ENCODE measurements around the gene STAB1. TPM values are rescaled to one million over a fixed set of nuclear protein-coding genes. Genes with fewer than 3 reads are reported as not detected.

Gene STAB1
- total RNA-seq, 1 donor from 2014 or later, result 0.42 TPM

DNA sequence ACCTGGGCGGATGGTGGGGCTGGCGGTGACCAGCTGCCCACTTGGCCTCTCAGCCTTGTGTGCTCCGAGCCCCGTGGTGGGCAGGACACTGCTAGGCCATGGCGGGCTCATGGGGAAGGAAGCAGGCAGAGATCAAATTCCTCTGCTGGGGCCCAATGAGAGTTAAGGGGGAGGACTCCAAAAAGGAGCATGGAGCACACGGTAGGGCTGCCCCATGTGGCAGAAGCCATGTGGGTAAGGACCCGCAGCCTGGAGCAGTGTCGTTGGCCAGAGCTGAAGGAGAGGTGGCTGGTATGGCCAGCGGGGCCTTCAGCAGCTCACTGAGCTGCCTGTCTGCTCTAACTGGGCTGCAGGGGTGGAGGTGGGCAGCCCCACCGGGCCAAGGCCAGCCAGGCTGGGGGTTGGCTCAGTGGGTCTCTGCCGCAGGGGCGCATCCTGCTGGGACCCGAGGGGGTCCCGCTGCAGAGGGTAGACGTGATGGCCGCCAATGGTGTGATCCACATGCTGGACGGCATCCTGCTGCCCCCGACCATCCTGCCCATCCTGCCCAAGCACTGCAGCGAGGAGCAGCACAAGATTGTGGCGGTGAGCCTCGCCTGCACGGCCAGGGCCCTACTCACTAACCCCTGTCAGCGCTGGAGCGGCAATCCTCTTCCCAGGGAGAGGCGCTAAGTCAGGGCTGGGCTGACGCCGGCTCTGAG, 11.3 kb downstream of the STAB1 start:
- no peaks in the 10 kb centered on the region for H3K27me3 ChIP-seq (ENCODE audit: control insufficient read depth, insufficient read depth, low read length)
- no peaks in the 10 kb centered on the region for H3K36me3 ChIP-seq (ENCODE audit: control insufficient read depth, insufficient read depth, low read length)
- no peak for DNase-seq (ENCODE audit: low read depth)
- H3K4me3 ChIP-seq (ENCODE audit: low read depth, low read length), result no peak overlapping the region
- TF ChIP-seq, protein P1, sequence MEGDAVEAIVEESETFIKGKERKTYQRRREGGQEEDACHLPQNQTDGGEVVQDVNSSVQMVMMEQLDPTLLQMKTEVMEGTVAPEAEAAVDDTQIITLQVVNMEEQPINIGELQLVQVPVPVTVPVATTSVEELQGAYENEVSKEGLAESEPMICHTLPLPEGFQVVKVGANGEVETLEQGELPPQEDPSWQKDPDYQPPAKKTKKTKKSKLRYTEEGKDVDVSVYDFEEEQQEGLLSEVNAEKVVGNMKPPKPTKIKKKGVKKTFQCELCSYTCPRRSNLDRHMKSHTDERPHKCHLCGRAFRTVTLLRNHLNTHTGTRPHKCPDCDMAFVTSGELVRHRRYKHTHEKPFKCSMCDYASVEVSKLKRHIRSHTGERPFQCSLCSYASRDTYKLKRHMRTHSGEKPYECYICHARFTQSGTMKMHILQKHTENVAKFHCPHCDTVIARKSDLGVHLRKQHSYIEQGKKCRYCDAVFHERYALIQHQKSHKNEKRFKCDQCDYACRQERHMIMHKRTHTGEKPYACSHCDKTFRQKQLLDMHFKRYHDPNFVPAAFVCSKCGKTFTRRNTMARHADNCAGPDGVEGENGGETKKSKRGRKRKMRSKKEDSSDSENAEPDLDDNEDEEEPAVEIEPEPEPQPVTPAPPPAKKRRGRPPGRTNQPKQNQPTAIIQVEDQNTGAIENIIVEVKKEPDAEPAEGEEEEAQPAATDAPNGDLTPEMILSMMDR (IDR thresholded peaks at IDR 0.05; ENCODE audit: insufficient read depth, low read length, poor library complexity, severe bottlenecking), result no peak

DNA sequence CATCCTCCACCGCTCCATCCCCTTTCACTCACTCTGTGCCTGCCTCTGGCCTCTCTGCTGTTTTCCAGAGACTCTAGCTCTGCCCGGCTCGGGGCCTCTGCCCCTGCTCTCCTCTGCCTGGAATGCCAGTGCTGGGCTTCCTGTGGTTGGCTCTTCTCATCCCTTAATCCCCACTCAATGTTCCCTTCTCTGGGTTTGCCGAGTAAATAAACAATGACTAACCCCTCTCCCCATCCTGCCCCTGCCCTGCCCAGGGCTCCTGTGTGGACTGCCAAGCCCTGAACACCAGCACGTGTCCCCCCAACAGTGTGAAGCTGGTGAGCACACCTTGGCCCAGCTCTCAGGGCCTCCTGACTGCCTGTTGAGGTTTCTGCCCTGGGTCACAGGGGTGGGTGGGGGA, 12.2 kb downstream of the STAB1 start:
- Histone ChIP-seq H3K4me3 (ENCODE audit: low read depth, low read length) (no peak overlapping the region), H3K27me3 (ENCODE audit: control insufficient read depth, insufficient read depth, low read length) (peaks cover 7% of the 10 kb centered on the region), H3K36me3 (ENCODE audit: control insufficient read depth, insufficient read depth, low read length) (no peaks in the 10 kb centered on the region)
- TF ChIP-seq, protein P1 (IDR thresholded peaks at IDR 0.05; ENCODE audit: insufficient read depth, low read length, poor library complexity, severe bottlenecking), result no peak
- no peak for DNase-seq (ENCODE audit: low read depth)

DNA sequence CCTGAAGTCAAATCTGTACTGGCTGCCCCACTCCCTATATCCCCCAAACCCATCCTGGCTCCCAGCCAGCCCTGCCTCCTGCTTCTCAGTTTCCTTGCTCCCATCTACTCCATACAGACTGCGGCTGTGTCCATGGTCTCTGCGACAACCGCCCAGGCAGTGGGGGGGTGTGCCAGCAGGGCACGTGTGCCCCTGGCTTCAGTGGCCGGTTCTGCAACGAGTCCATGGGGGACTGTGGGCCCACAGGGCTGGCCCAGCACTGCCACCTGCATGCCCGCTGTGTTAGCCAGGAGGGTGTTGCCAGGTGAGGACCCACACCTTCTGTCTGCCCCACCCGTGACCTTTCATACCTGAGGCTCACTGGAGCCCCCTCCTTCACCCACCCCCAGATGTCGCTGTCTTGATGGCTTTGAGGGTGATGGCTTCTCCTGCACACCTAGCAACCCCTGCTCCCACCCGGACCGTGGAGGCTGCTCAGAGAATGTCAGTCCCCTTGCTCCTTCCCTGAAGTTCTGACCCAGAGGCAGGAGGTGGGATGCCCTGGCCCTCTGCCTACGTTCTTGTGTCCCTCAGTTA, 14.7 kb downstream of the STAB1 start:
- peaks cover 12% of the 10 kb centered on the region for H3K27me3 ChIP-seq (ENCODE audit: control insufficient read depth, insufficient read depth, low read length)
- no peak for DNase-seq (ENCODE audit: low read depth)
- H3K4me3 ChIP-seq (ENCODE audit: low read depth, low read length), result no peak overlapping the region
- TF ChIP-seq, protein P1 (IDR thresholded peaks at IDR 0.05; ENCODE audit: insufficient read depth, low read length, poor library complexity, severe bottlenecking), result no peak
- no peaks in the 10 kb centered on the region for H3K36me3 ChIP-seq (ENCODE audit: control insufficient read depth, insufficient read depth, low read length)

DNA sequence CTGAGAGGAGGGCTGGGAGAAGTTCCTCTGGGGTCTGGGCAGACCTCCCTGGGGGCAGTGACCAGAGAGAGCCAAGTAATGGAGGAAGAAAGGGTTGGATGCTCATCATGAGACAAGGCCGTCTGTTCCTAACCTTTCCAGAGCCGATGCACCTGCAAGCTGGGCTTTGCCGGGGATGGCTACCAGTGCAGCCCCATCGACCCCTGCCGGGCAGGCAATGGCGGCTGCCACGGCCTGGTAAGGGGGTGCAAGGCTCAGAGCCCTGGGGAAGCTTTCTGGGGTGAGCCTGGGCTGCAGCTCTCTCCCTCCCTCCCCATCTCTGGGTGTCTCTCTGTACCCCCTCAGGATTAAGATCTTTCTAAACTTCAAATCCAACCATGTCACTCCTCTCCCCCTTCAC, 16.4 kb downstream of the STAB1 start:
- no peak for DNase-seq (ENCODE audit: low read depth)
- TF ChIP-seq, protein P1 (IDR thresholded peaks at IDR 0.05; ENCODE audit: insufficient read depth, low read length, poor library complexity, severe bottlenecking), result no peak
- Histone ChIP-seq H3K27me3 (ENCODE audit: control insufficient read depth, insufficient read depth, low read length) (peaks cover 16% of the 10 kb centered on the region), H3K36me3 (ENCODE audit: control insufficient read depth, insufficient read depth, low read length) (no peaks in the 10 kb centered on the region), H3K4me3 (ENCODE audit: low read depth, low read length) (no peak overlapping the region)

DNA sequence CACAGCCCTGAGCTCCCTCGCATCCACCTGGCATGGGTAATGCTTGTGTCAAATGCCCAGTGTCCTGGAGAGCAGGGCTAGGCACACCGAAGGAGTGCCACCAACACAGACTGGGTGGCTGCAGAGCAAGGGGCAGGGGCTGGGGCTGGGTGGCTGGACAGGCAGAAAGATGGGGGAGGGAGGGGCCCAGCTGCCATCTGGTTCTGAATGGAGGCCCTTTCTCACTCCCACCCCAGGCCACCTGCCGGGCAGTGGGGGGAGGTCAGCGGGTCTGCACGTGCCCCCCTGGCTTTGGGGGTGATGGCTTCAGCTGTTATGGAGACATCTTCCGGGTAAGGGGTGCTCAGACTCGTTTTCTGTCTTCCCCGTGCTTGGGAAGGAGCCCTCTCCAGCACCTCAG, 17.0 kb downstream of the STAB1 start:
- Histone ChIP-seq H3K27me3 (ENCODE audit: control insufficient read depth, insufficient read depth, low read length) (peaks cover 16% of the 10 kb centered on the region), H3K4me3 (ENCODE audit: low read depth, low read length) (no peak overlapping the region), H3K36me3 (ENCODE audit: control insufficient read depth, insufficient read depth, low read length) (no peaks in the 10 kb centered on the region)
- no peak for DNase-seq (ENCODE audit: low read depth)
- TF ChIP-seq, protein P1 (IDR thresholded peaks at IDR 0.05; ENCODE audit: insufficient read depth, low read length, poor library complexity, severe bottlenecking), result no peak

DNA sequence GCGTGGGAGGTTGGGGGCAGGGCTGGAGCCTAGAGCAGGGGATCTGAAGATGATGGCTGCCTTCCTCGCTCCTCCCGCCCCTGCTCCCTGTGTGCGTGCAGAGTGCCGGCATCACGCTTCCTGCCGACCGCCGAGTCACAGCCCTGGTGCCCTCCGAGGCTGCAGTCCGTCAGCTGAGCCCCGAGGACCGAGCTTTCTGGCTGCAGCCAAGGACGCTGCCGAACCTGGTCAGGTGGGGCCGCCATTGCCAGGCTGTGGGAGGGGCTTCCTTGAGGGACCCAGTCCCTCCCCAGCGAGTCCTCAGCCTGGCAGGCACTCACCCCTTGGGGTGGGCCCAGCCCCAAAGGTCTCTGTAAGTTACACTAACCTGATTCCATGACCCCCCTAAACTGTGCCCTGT, 17.6 kb downstream of the STAB1 start:
- Histone ChIP-seq H3K36me3 (ENCODE audit: control insufficient read depth, insufficient read depth, low read length) (no peaks in the 10 kb centered on the region), H3K4me3 (ENCODE audit: low read depth, low read length) (no peak overlapping the region), H3K27me3 (ENCODE audit: control insufficient read depth, insufficient read depth, low read length) (peaks cover 16% of the 10 kb centered on the region)
- DNase-seq (ENCODE audit: low read depth), result no peak
- TF ChIP-seq, protein P1 (IDR thresholded peaks at IDR 0.05; ENCODE audit: insufficient read depth, low read length, poor library complexity, severe bottlenecking), result no peak
